GM18517 (cell line): ENCODE measurements around the gene CCDC38.

Experiments
- ATAC-seq: cut with Tn5 transposase; IDR thresholded peaks from one replicate; pipeline ENCODE4 v1.9.1; 2021; ENCODE audit warnings: mild to moderate bottlenecking, moderate library complexity; ENCODE audit not compliant: unreplicated experiment

The CCDC38 gene

GRCh38 chr12:95962222-95962621, 19.8 kb upstream of the CCDC38 start:
- no peak for ATAC-seq

GRCh38 chr12:95960241-95960640, 17.8 kb upstream of the CCDC38 start:
- ATAC-seq = no peak

GRCh38 chr12:95959107-95959506, 16.7 kb upstream of the CCDC38 start:
- ATAC-seq = no peak

GRCh38 chr12:95956557-95957145, 14.2 kb upstream of the CCDC38 start:
- ATAC-seq = no peak

GRCh38 chr12:95955549-95956159, 13.2 kb upstream of the CCDC38 start:
- ATAC-seq = no peak

- ATAC-seq = no peak
Measured at GRCh38 chr12:95953000-95953399, 10.6 kb upstream of the CCDC38 start.

GRCh38 chr12:95951515-95951914, 9.1 kb upstream of the CCDC38 start:
- no peak for ATAC-seq

- ATAC-seq = no peak
Measured at GRCh38 chr12:95949477-95950206, 7.2 kb upstream of the CCDC38 start.

GRCh38 chr12:95944108-95944704, 1.8 kb upstream of the CCDC38 start:
- no peak for ATAC-seq

- ATAC-seq = peak; percentile 51
Measured at GRCh38 chr12:95943330-95943842, 972 bp upstream of the CCDC38 start, which contains the start of gene AMDHD1. AMDHD1 (plus strand) TSS chr12:95943331; CDS start chr12:95943399, 68 bp downstream.

GRCh38 chr12:95942101-95942523, 302 bp downstream of the CCDC38 start:
- no peak for ATAC-seq

GRCh38 chr12:95940514-95940913, 1.9 kb downstream of the CCDC38 start:
- ATAC-seq = no peak

- no peak for ATAC-seq
Measured at GRCh38 chr12:95922231-95922630, 20.2 kb downstream of the CCDC38 start.

- ATAC-seq = no peak
Measured at GRCh38 chr12:95919110-95919509, 23.3 kb downstream of the CCDC38 start.

- peak; percentile 91 for ATAC-seq
Measured at GRCh38 chr12:95918194-95918993, 24.0 kb downstream of the CCDC38 start.

- ATAC-seq = no peak
Measured at GRCh38 chr12:95909871-95910270, 32.5 kb downstream of the CCDC38 start.

- no peak for ATAC-seq
Measured at GRCh38 chr12:95908573-95908972, 33.8 kb downstream of the CCDC38 start.

GRCh38 chr12:95898081-95898480, 44.3 kb downstream of the CCDC38 start:
- ATAC-seq = no peak

GRCh38 chr12:95896846-95897245, 45.6 kb downstream of the CCDC38 start:
- ATAC-seq = no peak

GRCh38 chr12:95890958-95891357, 51.5 kb downstream of the CCDC38 start:
- ATAC-seq = no peak

- no peak for ATAC-seq
Measured at GRCh38 chr12:95887311-95887710, 55.1 kb downstream of the CCDC38 start.
